AG09319 (cell line): ENCODE results near the gene GHRL.

Source experiments
- DNase-seq: peaks from one replicate; pipeline ENCODE4 v3.0.0-alpha.2; 2010; ENCODE audit warnings: low read depth; ENCODE audit errors: extremely low read depth
- TF ChIP-seq, protein P1 (sequence below): IDR thresholded peaks from 2 replicates; pipeline ENCODE4 v1.5.1; 2011; ENCODE audit warnings: low read depth, mild to moderate bottlenecking, inconsistent platforms, low read length, moderate library complexity

GHRL gene

DNA sequence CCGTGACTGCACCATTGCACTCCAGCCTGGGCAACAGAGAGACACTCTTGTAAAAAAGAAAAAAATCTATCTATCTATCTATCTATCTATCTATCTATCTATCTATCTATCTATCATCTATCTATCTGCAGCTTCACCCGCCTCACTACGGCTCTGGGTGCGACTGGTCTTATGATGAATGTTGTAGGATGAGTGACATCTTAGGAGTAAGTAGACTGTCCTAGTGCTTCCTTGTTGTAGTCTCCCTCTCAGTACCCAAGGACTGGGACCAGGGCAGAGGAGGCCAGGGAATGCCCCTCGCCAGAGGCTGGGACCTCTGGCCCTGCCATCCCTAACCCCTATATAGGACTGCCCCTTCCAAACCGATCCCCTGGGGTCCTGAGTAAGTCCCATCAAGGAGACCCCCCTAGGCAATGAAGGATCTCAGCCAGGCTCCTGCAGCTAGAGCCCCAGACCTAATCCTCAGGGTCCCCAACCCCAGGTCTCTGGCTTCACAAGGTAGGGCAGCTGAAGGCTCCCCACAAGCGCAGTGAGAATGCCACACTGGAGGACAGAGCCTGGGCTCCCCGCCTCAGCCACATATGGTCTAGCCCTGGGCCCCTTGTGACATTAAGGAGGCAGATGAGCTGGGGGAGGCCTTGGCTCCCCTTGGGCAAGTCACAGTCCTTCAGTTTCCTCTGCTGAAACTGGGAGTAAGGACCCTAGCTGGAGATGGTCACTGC lies 29.0 kb upstream of the GHRL start:
- no peak for DNase-seq
- TF ChIP-seq, protein P1, sequence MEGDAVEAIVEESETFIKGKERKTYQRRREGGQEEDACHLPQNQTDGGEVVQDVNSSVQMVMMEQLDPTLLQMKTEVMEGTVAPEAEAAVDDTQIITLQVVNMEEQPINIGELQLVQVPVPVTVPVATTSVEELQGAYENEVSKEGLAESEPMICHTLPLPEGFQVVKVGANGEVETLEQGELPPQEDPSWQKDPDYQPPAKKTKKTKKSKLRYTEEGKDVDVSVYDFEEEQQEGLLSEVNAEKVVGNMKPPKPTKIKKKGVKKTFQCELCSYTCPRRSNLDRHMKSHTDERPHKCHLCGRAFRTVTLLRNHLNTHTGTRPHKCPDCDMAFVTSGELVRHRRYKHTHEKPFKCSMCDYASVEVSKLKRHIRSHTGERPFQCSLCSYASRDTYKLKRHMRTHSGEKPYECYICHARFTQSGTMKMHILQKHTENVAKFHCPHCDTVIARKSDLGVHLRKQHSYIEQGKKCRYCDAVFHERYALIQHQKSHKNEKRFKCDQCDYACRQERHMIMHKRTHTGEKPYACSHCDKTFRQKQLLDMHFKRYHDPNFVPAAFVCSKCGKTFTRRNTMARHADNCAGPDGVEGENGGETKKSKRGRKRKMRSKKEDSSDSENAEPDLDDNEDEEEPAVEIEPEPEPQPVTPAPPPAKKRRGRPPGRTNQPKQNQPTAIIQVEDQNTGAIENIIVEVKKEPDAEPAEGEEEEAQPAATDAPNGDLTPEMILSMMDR, result no peak

DNA sequence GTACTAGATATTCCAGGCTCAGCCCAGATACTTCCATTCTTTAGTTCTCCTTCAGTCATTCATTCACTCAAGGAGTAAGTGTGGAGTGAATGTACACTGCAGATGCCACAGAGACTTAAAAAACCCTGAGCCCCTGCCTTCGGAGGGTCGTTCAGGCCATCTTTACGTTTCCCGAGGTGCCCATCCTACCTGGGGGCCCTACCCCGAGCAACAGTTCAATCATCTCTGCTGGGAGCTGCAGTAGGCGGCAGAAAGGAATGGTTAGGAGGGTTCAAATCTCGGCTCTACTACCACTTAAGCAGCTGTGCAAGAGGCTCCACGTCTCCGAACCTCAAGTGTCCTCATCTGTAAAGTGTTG lies 27.6 kb upstream of the GHRL start:
- TF ChIP-seq, protein P1, result no peak
- no peak for DNase-seq

DNA sequence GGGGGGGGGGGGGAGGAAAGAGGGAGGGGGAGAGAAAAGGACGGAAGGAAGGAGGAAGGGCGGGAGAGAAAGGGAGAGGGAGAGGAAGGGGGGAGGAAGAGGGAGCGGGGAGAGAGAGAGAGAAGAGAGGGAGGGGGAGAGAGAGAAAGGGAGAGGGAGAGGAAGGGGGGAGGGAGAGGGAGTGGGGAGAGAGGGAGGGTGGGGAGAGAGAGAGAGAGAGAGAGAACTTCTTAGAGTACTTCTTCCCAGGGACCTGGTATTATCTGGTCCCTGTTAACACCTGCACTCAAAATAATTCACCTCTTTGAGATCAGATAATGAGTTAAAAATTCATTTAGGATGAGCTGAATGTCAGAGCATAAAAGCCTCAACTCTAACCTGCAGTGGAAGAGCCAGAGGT lies 27.1 kb upstream of the GHRL start:
- DNase-seq, result no peak
- TF ChIP-seq, protein P1, result no peak

DNA sequence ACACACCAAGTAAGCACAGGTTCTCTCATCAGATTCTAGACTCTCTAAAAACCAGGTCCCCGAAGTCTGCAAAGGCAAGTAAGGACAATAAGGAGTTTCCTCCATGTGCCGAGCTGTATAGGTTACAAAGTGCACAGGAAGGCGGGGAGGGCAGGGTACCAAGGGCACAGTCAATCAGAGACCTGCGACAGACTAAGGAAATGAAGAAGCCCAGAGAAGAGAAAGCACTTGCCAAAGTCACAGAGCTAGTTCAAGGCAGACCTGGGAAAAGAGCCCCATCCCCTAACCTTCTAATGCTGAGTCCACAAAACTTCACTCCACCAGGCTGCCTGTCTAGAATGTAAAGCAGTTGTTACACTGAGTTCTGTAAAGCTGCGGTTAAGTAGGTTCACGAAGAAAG lies 26.5 kb upstream of the GHRL start:
- TF ChIP-seq, protein P1, result no peak

DNA sequence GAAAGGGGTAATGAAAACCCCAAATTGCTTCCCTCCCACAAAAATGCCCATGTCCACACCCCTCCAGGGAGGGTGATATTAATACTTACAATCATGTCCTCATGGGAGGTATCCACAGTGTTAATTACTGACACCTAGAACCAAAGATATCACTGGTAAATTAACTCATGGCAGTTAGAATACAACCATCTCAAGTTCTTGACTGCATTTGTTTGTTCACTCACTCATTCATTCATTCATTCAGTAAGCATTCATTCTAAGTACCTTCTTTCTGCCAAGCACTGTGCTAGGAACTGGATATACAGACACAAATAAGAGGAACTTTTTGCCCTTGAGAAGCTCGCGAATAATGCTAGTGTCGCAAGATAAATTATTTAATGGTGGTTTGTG lies 25.2 kb upstream of the GHRL start:
- TF ChIP-seq, protein P1, result no peak
- DNase-seq, result no peak

More for the DNA sequence above, 26.5 kb upstream of the GHRL start:
- no peak for DNase-seq

DNA sequence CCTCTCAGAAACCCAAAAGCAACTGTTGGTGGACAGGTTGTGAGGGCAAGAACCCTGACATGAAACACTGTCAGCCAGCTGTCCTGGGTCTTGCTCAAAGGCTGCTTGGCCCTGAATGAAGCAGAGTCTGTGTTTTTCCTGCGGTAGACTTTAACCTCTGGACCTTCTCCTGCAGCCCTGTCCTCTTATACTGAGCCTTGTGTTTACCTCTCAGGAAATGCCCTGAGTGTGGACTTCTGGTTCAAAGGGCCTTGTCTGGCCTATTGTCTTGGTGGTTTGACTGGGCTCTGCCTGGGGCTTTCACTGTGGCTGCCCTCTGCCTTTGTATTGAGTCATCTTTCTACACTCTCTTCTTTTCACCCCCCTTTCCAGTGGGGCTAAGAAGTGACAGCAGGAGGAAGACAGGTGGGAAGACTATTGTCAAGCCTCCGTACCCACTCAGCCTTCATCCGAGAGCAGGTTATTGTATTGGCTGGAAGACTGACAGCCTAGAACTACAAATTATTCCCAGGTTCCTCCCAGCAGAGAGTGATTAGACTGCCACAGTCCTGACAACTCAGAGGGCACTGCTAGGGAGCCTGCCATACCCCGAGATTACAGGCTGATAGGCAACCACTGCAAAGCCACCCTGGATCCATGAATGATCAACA lies 24.7 kb upstream of the GHRL start:
- no peak for DNase-seq
- TF ChIP-seq, protein P1, result no peak

DNA sequence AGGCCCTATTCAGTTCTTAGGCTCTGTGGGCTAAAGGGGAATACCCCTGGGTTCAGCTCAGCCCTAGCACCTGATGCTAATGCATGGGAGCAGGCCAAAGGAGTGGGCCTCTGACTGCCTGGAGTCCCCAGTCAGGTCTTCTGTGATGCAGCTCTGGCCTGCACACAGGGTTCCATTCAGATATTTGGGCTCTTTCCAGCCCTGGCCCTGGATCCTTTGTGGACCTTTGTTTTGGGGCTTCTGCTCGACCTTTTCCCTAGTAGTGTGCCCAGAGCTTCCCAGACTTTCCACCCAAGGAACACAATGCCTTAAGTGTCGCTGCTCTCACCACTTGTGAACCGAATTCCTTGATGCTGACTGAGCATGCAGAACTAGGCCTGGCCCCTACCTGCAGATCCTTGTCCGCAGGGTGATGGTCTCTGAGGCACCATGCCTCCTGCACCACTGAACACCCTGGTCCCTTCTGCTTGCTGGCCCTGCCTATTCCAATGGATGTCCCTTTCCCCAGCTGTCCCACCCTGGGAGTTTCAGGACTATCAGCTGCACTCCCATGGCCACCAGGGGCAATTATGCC lies 23.1 kb upstream of the GHRL start:
- no peak for DNase-seq
- TF ChIP-seq, protein P1, result no peak
